HG02885 (cell line): Measurements from ENCODE around the gene ZNF174.

ENCODE experiments used
- ATAC-seq: cut with Tn5 transposase; IDR thresholded peaks from one replicate; pipeline ENCODE4 v1.9.1; 2021; ENCODE audit warnings: mild to moderate bottlenecking; ENCODE audit not compliant: unreplicated experiment, poor library complexity

ZNF174 gene

DNA sequence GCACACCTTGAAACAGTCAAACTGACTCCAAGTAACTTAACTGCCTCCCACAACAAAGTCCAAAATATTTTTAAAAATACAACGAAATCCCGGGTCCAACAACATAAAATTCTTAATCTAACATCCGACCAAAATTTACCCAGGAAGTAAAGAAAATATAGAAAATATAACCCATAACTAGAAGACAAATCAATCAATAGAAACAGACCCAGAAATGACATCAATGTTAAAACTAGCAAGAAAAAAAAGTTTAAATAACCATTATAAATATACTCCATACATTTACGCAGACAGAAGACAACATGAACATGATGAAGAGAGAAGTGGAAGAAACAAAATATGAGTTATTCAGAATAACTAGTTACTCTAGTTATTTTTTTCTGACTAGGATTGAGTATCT is 38.6 kb downstream of the ZNF174 start:
- ATAC-seq: no peak

DNA sequence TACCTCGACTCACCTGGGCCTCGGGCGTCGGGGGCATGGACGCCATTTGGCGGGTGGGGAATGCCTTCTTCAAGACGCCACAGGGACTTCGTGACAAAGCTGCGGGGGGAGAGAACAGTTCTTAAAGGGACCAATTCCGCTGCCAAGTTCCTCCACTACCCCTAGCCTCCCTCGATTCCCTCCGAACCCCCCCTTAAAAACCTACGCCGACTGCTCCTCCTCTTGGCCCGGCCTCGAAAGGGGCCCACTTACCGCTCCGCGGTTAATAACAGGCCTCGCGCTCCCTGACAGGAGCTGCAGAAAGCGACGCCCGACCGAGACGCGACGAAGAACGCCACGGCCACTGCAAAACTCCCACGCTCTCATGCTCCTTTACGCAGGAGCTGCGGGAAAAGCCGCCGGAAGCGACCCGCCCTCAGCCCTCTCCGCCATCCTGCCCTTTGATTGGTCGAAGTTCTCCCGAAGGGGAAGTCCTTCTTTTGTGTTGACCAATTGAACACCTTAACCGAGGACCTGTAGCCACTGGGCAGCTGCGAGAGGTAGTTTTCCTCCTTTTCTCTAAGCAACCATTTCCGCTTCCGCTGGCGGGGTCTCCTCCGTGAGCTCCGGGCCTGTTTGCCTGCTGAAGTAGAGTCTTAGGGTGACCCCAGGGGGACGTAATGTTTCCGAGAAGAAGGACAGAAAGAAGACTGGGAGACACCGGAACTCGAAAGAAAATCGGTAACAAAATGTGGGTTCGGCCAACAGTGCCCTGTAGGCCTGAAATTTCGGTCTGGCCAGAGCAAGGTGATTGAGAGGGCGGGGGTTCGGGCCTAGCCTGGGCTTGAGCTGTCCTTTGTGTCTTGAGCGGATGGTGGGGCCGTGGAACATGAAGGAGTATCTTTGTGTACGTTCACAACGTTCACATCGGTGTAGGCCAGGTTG is 42.4 kb downstream of the ZNF174 start, which contains the start of the genes NAA60 and ZNF597:
TSS of gene NAA60 (plus strand) at position 573 of the 924 bp plus-strand sequence. CDS start 32,548 bp downstream, outside the sequence.
TSS of gene ZNF597 (minus strand) at position 397 of the 924 bp plus-strand sequence. CDS start at position 46, 351 bp downstream.
- ATAC-seq: peak; percentile 91

DNA sequence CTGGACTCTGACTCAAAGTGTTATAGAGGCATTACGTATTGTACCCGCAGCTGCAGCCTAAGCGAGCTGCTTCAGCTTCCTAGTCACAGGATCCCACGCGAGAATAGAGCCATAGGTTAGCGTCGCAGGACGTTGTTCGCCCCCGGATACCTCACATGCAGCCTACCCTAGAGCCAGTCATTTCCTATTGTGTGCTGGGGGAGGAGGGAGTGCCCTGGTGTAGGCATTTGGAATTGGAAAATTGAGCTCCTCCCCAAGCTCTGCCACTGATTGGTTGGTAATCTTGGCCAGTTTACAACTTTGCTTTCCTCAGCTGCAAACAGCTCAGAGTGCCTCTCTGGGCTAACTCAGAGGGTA is 43.0 kb downstream of the ZNF174 start:
- ATAC-seq: peak; percentile 16

DNA sequence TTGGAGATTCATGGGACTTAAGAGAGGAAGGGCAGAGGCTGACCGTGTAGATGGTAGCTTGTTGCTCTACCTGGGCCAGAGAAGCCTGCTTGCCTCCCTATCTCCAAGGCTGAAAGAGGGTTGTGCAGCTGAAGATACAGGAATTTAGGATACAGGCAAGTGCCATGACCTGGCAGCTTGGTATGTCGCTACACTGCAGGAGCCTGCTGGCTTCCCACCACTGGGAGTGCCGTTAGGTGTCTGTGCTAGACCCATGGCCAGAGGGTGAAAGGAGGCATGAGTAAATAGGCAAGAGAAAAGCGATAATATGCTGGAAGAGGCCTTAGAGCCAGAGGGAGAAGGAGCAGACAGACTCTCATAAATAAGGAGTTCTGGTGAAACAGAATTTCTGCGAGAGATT is 53.1 kb downstream of the ZNF174 start:
- no peak for ATAC-seq

DNA sequence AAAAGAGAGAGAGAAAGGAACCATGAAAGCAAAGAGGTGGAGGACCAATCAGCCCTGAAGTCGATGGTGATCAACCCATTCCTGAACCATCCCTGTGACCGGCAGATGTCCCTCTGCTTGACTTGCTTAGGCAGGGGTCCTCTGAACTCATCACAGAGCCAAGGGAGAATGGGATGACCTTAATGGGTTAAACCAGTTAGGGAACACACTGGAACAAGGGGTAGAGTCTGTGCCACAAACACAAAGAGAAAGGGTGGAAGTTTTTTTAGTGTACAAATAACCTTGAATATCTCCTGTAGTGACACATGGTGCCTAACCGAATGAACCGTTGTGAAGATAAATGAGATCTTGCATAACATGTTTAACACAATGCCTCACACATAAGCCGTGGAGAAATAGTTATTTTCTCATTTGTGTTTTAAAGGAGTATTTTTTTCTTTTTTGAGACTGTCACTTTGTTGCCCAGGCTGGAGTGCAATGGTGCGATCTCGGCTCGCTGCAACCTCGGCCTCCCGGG is 53.7 kb downstream of the ZNF174 start:
- no peak for ATAC-seq

DNA sequence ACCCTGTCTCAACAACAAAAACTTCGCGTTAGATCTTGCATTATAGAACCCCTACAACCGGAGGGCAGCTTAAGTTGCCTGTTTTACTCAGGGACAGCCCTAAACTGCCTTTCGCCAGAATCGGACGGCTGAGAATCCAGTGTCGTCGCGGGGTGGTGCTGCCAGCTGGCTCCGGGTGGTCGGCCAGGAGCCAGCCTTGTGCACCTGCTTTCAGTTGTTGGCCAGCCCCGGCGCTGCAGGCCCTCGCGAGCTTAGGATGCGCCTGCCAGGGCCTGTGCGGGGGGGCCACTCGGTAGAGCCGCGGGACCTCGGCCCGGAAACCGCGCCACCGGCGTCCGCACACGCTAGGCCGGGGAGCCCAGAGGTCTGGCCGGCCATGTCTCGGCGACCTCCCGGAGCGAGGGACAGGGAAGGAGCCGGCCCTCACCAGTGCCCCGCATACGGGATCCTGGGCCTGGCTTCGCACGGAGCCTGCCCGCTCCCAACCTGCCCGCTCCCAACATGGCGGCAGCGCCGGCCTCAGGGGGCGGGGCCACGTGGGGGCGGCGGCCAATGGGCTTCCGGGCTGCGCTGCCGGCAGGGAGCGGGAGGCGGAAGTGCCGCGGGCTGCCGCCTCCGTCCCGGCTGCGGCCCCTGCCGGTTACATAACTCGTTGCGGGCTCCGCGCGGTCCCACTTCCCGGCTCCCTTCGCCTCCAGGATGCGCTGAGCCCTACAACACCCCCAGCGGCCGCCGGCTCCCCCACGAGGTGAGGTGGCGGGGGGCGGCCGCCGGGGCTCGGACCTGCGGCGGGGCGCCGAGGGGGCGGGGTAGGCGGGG is 56.6 kb downstream of the ZNF174 start:
- peak; percentile 81 for ATAC-seq

DNA sequence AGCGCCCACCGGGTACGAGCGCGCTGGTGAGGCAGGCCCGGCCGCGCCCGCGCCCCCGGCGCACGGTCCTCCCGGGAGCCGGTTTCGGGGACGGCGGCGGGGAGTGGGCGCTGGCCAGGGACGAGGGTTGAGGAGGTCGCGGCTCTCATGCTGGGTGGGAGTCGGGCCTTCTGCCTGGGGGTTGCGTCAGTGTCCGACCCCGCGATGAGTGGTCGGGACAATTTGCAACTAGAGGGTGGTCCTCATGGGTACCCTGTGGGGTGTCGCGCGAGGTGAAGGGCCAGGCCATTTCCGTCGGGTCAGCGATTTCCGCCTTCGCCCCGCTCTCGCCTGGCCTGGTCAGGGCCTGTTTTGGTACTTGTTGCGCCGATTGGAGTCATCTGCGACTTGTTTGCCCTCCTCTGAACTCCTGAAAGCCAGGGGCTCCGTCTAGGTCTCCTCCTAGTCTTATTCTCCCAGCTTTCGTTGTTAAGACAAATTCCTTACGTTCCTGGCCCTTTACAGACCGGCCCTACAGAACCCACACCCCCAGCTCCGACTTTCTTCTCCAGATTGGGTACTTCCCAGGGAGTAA is 57.4 kb downstream of the ZNF174 start:
- no peak for ATAC-seq

DNA sequence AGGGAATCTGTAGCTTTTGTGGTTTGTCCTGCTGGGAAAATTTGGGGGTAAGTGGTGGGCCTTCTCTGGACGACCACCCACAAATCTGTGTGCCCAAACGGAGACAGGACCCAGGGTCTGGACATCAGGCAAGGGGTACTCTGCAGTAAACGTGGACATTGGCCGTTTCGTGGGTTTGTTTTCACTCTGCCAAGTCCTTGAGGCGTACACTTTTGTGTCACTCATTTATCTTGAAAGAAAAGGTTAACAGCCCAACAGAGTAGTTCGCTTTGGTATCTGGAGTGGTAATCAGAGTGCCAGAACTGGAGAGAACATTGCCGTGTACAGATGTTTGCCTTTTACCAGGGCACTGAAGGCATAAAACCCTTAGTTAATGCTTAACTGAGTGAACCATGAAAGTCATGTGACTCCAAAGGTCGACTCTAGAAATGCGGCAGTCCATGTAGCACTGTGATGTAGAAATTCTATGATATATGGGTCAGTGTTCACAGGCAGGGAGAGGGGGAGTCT is 57.9 kb downstream of the ZNF174 start:
- no peak for ATAC-seq
